Endothelial cell of umbilical vein (primary cell): ENCODE measurements around the gene CCNT2. TPM values are rescaled to one million over a fixed set of nuclear protein-coding genes. Genes with fewer than 3 reads are reported as not detected.

ENCODE experiments used
- BruUV-seq: library from RNA; stranded (reverse); fragments of 400-500 nt; replicated peaks from 2 replicates; lab custom pipeline; 2021; lab: Mats Ljungman, UMichigan
- CTCF ChIA-PET: fragments of 300-600, 350-600 bp; sonication (Branson Sonifier 250); formaldehyde crosslinking; loops from one replicate; lab custom pipeline; 2021; ENCODE audit warnings: antibody characterized with exemption, inconsistent platforms; lab: Charles Lee
- POLR2A ChIA-PET: fragments of 300-600, 350-600 bp; sonication (Branson Sonifier 250); formaldehyde crosslinking; loops from one replicate; lab custom pipeline; 2021; ENCODE audit warnings: antibody characterized with exemption, inconsistent platforms; lab: Charles Lee
- DNase-seq: peaks from one replicate; pipeline ENCODE4 v3.0.0-alpha.2; 2011; ENCODE audit warnings: low read depth, low spot score
- FAIRE-seq: peaks from 2 replicates; lab custom pipeline; 2011; peaks lifted over from hg19 to GRCh38; lab: Jason Lieb, UNC
- H2AFZ ChIP-seq: 2 replicates; pipeline ENCODE4 v1.6.0; 2012; ENCODE audit warnings: low read depth, low read length, control low read depth, inconsistent platforms
- H3K27ac ChIP-seq: 2 replicates; pipeline ENCODE4 v1.5.1; 2011; ENCODE audit warnings: low read depth, mild to moderate bottlenecking, control low read depth, low read length, moderate library complexity; ENCODE audit not compliant: insufficient read depth
- H3K27me3 ChIP-seq, 2 experiments: 2 replicates each; pipeline versions ENCODE4 v1.6.0 to v1.6.1; 2011; ENCODE audit warnings: low read length in 2 of 2, mixed read lengths in 1 of 2; ENCODE audit not compliant: control insufficient read depth in 2 of 2, insufficient read depth in 2 of 2
- H3K36me3 ChIP-seq, 2 experiments: 2 replicates in 1 of 2; 3 replicates in 1 of 2; pipeline ENCODE4 v1.5.1; 2011; ENCODE audit warnings: low read length in 2 of 2, mild to moderate bottlenecking in 1 of 2, moderate library complexity in 1 of 2; ENCODE audit not compliant: control insufficient read depth in 2 of 2, insufficient read depth in 2 of 2; ENCODE audit errors: extremely low read depth in 1 of 2
- H3K4me1 ChIP-seq: 3 replicates; pipeline ENCODE4 v1.5.1; 2011; ENCODE audit warnings: mild to moderate bottlenecking, low read length; ENCODE audit not compliant: control insufficient read depth, insufficient read depth; ENCODE audit errors: extremely low read depth
- H3K4me2 ChIP-seq: 2 replicates; pipeline ENCODE4 v1.6.1; 2011; ENCODE audit warnings: low read length, control low read depth, mixed read lengths; ENCODE audit not compliant: insufficient read depth
- H3K4me3 ChIP-seq, 3 experiments: fragments of 200-600 bp in 1 of 3; sonication (generic), shearing (Covaris generic) in 1 of 3; replicated peaks in 1 of 3; 2 replicates each; pipeline ENCODE4 v1.5.1; 2011 to 2016; ENCODE audit warnings: control low read depth in 3 of 3, low read length in 3 of 3, mild to moderate bottlenecking in 2 of 3, inconsistent platforms in 1 of 3, low read depth in 1 of 3, moderate library complexity in 1 of 3; ENCODE audit not compliant: insufficient read depth in 1 of 3
- H3K79me2 ChIP-seq: 2 replicates; pipeline ENCODE4 v1.6.0; 2012; ENCODE audit warnings: low read length, inconsistent platforms; ENCODE audit not compliant: control insufficient read depth, insufficient read depth
- H3K9ac ChIP-seq: replicated peaks from 2 replicates; pipeline ENCODE3; 2011; ENCODE audit warnings: low read length, control low read depth; ENCODE audit not compliant: insufficient read depth; ENCODE audit errors: extremely low read depth
- H3K9me1 ChIP-seq: replicated peaks from 3 replicates; pipeline ENCODE4 v1.6.0; 2011; ENCODE audit warnings: mild to moderate bottlenecking, low read length; ENCODE audit not compliant: control insufficient read depth, insufficient read depth; ENCODE audit errors: extremely low read depth
- H3K9me3 ChIP-seq: replicated peaks from 2 replicates; pipeline ENCODE4 v1.5.1; 2012; ENCODE audit warnings: low read length, inconsistent platforms; ENCODE audit not compliant: control insufficient read depth, insufficient read depth
- H4K20me1 ChIP-seq: replicated peaks from 2 replicates; pipeline ENCODE3; 2011; ENCODE audit warnings: mild to moderate bottlenecking, low read length; ENCODE audit not compliant: control insufficient read depth, insufficient read depth; ENCODE audit errors: extremely low read depth
- EZH2 ChIP-seq: IDR thresholded peaks from 2 replicates; pipeline ENCODE4 v1.6.1; 2012; ENCODE audit warnings: borderline replicate concordance, low read depth, mild to moderate bottlenecking, moderate library complexity, low read length, inconsistent platforms; ENCODE audit not compliant: severe bottlenecking
- GATA2 ChIP-seq: IDR thresholded peaks from 2 replicates; pipeline ENCODE4 v1.7.0; 2011; ENCODE audit warnings: low read depth, mild to moderate bottlenecking, moderate library complexity, mixed read lengths, low read length; ENCODE audit not compliant: insufficient read length, insufficient read depth
- JUN ChIP-seq: IDR thresholded peaks from 2 replicates; pipeline ENCODE4 v1.6.1; 2011; ENCODE audit warnings: borderline replicate concordance, low read depth; ENCODE audit not compliant: insufficient read length, insufficient read depth
- POLR2A ChIP-seq: IDR thresholded peaks from 2 replicates; pipeline ENCODE4 v1.6.1; 2012; ENCODE audit warnings: low read depth, mild to moderate bottlenecking, control low read depth, low read length
- POLR2AphosphoS5 ChIP-seq: IDR thresholded peaks from 2 replicates; pipeline ENCODE4 v1.6.1; 2012; ENCODE audit warnings: low read depth, mild to moderate bottlenecking, control low read depth, low read length, moderate library complexity; ENCODE audit not compliant: insufficient read depth
- dilution Hi-C: fragments of 300-500 bp; cut with MboI; formaldehyde crosslinking; loops from one replicate; pipeline ENCODE4 v1.15.0; 2019; ENCODE audit warnings: low sequenced_read_pairs; ENCODE audit not compliant: extremely low pct_ligation_motif_present
- intact Hi-C: fragments of 100-400 bp; cut with micrococcal nuclease; formaldehyde crosslinking; loops from one replicate; pipeline ENCODE4 v1.10.0; 2022
- polyA plus RNA-seq, 4 experiments: library from polyadenylated mRNA; depleted of rRNA in 3 of 4; stranded (reverse) in 3 of 4; unstranded in 1 of 4; fragments of >200 nt; gene quantifications; 2 replicates each; pipeline versions ENCODE4 v1.2.1 to v1.2.3, GENCODE V29; 2011 to 2012; ENCODE audit warnings: missing spikeins in 1 of 4
- total RNA-seq: library from RNA; stranded (reverse); gene quantifications from 2 replicates; pipeline ENCODE4 v1.2.3, GENCODE V29; 2021
- TF ChIP-seq, protein P1 (sequence below), 2 donors: IDR thresholded peaks; 1 replicate in 1 of 2; 2 replicates in 1 of 2; pipeline ENCODE4 v1.5.1; 2011; ENCODE audit warnings: low read length in 2 of 2, mild to moderate bottlenecking in 2 of 2, moderate library complexity in 2 of 2, control low read depth in 1 of 2, inconsistent platforms in 1 of 2, low read depth in 1 of 2; ENCODE audit not compliant: insufficient read depth in 1 of 2; ENCODE audit errors: extremely low read depth in 1 of 2

The CCNT2 gene
- total and polyA plus RNA-seq, 2 donors (not counting 3 experiments of a cell fraction or from before 2014, with no cell fraction given), result 10.3 to 35.5 TPM

DNA sequence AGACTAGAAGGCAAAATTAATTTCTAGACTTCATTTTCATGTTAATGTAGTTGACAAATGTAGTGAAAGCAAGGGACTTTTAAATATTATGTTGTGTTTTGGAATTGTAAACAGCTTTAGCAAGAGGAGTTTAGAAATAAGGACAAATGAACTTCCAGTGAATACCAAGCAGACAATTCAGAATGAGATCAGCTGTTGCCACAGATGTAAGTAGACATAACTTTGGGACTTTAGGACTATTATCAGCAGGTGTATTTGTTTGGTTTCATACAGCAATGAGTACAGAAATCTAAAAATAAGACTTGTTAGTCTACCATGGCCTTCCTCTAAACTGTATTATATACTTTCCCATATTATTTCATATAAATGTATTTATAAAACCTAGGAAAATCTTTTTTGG is 34.2 kb upstream of the CCNT2 start:
- H3K4me2 ChIP-seq, result no peak overlapping the region
- intact Hi-C loops (no loop called here), dilution Hi-C loops (no loop called here)
- no peaks in the 10 kb centered on the region for H4K20me1 ChIP-seq
- no peak for TF ChIP-seq GATA2
- TF ChIP-seq POLR2A, result no peak
- TF ChIP-seq POLR2AphosphoS5, result no peak
- no peak for TF ChIP-seq EZH2
- no peak for TF ChIP-seq JUN
- TF ChIP-seq, protein P1, sequence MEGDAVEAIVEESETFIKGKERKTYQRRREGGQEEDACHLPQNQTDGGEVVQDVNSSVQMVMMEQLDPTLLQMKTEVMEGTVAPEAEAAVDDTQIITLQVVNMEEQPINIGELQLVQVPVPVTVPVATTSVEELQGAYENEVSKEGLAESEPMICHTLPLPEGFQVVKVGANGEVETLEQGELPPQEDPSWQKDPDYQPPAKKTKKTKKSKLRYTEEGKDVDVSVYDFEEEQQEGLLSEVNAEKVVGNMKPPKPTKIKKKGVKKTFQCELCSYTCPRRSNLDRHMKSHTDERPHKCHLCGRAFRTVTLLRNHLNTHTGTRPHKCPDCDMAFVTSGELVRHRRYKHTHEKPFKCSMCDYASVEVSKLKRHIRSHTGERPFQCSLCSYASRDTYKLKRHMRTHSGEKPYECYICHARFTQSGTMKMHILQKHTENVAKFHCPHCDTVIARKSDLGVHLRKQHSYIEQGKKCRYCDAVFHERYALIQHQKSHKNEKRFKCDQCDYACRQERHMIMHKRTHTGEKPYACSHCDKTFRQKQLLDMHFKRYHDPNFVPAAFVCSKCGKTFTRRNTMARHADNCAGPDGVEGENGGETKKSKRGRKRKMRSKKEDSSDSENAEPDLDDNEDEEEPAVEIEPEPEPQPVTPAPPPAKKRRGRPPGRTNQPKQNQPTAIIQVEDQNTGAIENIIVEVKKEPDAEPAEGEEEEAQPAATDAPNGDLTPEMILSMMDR (IDR thresholded peaks at IDR 0.05; ENCODE audit: extremely low read depth in 1 of 2, insufficient read depth in 1 of 2, low read depth in 1 of 2, low read length in 2 of 2), result no peak
- no peaks in the 10 kb centered on the region for H3K9me3 ChIP-seq
- H3K9me1 ChIP-seq, result no peaks in the 10 kb centered on the region
- no peak for DNase-seq
- no peak for FAIRE-seq
- no peak overlapping the region for H2AFZ ChIP-seq
- H3K79me2 ChIP-seq, result no peaks in the 10 kb centered on the region
- no peaks in the 10 kb centered on the region for H3K36me3 ChIP-seq
- no peak overlapping the region for H3K27ac ChIP-seq
- no peaks in the 10 kb centered on the region for H3K4me1 ChIP-seq
- ChIA-PET POLR2A (no interaction called here), CTCF (interaction anchor here (0.9 to 1.0 kb wide), 2 partner anchors 14 to 433 kb away, joined by 3 to 4 read pairs; no protein-coding TSS in a partner anchor)
- BruUV-seq, result no TSS peak
- H3K4me3 ChIP-seq, result no peak overlapping the region
- no peak overlapping the region for H3K9ac ChIP-seq
- no peaks in the 10 kb centered on the region for H3K27me3 ChIP-seq
